ENCODE results near the gene ADAM12. TPM values are rescaled to one million over a fixed set of nuclear protein-coding genes. Genes with fewer than 3 reads are reported as not detected.

ADAM12 gene
- total and polyA plus RNA-seq, 10 of the 15 experiments (the other 5 are each of a cell fraction or from before 2014, with no cell fraction given), result under 0.01 to 0.62 (median 0.04) TPM; not detected in 5

- no peaks in the 10 kb centered on the region for H3K27me3 ChIP-seq (replicated peaks in 1 of 2; ENCODE audit: control insufficient read depth in 2 of 2, insufficient read depth in 2 of 2, low read length in 1 of 2)
- in situ Hi-C loops (cut with MboI), result no loop called here
- no peak overlapping the region for H3K9ac ChIP-seq (ENCODE audit: control insufficient read depth, insufficient read depth, low read length)
- H3K27ac ChIP-seq (ENCODE audit: control insufficient read depth, insufficient read depth), result no peak overlapping the region
- DNase-seq (ENCODE audit: low read depth, low spot score) (no peak), ATAC-seq (no peak), FAIRE-seq (no peak)
- TF ChIP-seq TAF1 (IDR thresholded peaks at IDR 0.05; ENCODE audit: borderline replicate concordance, low read depth, low read length) (no peak), E4F1 (IDR thresholded peaks at IDR 0.05; ENCODE audit: borderline replicate concordance, partially characterized antibody) (no peak), POLR2AphosphoS5 (IDR thresholded peaks at IDR 0.05; ENCODE audit: low read length) (no peak)
- TF ChIP-seq, protein P1, sequence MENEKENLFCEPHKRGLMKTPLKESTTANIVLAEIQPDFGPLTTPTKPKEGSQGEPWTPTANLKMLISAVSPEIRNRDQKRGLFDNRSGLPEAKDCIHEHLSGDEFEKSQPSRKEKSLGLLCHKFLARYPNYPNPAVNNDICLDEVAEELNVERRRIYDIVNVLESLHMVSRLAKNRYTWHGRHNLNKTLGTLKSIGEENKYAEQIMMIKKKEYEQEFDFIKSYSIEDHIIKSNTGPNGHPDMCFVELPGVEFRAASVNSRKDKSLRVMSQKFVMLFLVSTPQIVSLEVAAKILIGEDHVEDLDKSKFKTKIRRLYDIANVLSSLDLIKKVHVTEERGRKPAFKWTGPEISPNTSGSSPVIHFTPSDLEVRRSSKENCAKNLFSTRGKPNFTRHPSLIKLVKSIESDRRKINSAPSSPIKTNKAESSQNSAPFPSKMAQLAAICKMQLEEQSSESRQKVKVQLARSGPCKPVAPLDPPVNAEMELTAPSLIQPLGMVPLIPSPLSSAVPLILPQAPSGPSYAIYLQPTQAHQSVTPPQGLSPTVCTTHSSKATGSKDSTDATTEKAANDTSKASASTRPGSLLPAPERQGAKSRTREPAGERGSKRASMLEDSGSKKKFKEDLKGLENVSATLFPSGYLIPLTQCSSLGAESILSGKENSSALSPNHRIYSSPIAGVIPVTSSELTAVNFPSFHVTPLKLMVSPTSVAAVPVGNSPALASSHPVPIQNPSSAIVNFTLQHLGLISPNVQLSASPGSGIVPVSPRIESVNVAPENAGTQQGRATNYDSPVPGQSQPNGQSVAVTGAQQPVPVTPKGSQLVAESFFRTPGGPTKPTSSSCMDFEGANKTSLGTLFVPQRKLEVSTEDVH (IDR thresholded peaks at IDR 0.05; ENCODE audit: low read depth, partially characterized antibody), result no peak
- TF ChIP-seq, protein P2, sequence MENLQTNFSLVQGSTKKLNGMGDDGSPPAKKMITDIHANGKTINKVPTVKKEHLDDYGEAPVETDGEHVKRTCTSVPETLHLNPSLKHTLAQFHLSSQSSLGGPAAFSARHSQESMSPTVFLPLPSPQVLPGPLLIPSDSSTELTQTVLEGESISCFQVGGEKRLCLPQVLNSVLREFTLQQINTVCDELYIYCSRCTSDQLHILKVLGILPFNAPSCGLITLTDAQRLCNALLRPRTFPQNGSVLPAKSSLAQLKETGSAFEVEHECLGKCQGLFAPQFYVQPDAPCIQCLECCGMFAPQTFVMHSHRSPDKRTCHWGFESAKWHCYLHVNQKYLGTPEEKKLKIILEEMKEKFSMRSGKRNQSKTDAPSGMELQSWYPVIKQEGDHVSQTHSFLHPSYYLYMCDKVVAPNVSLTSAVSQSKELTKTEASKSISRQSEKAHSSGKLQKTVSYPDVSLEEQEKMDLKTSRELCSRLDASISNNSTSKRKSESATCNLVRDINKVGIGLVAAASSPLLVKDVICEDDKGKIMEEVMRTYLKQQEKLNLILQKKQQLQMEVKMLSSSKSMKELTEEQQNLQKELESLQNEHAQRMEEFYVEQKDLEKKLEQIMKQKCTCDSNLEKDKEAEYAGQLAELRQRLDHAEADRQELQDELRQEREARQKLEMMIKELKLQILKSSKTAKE (IDR thresholded peaks at IDR 0.05; ENCODE audit: low read depth, poor library complexity, severe bottlenecking), result no peak
- H3K36me3 ChIP-seq (ENCODE audit: control insufficient read depth in 2 of 2, insufficient read depth in 2 of 2, low read length in 1 of 2), result no peaks in the 10 kb centered on the region
- BruUV-seq (replicated peaks), result no TSS peak
- WGBS (ENCODE audit: insufficient coverage, insufficient replicate concordance, low lambda C conversion rate, missing lambda C conversion rate), result 6% methylated on average over 1 of the region's 1 CpG
- H3K4me2 ChIP-seq (ENCODE audit: control insufficient read depth, insufficient read depth), result no peak overlapping the region
- no peaks in the 10 kb centered on the region for H3K4me1 ChIP-seq (ENCODE audit: control insufficient read depth, insufficient read depth, low read length)
- no peaks in the 10 kb centered on the region for H3K79me2 ChIP-seq (ENCODE audit: control insufficient read depth, insufficient read depth, low read length)
- RAD21 ChIA-PET (ENCODE audit: unreplicated experiment), result no interaction called here
- POLR2A ChIA-PET, result no interaction called here
- intact Hi-C loops (cut with micrococcal nuclease; ENCODE audit: unreplicated experiment), result no loop called here
- H3K9me3 ChIP-seq (replicated peaks; ENCODE audit: control insufficient read depth, insufficient read depth, low read length), result no peaks in the 10 kb centered on the region
- no peaks in the 10 kb centered on the region for H4K20me1 ChIP-seq (ENCODE audit: control insufficient read depth, insufficient read depth)
- H2AFZ ChIP-seq (ENCODE audit: control insufficient read depth, low read depth, low read length), result no peak overlapping the region
- CTCF ChIA-PET, result no interaction called here
- H3K4me3 ChIP-seq, result no peak overlapping the region
- SMC1A ChIA-PET (ENCODE audit: uncharacterized antibody, unreplicated experiment), result no interaction called here
Observed at GRCh38 chr10:126262233-126262838, 125.9 kb downstream of the ADAM12 start.

All from GM12878 (cell line).